HFF-Myc (cell line): ENCODE results near the gene LARGE1.

Source experiments
- DNase-seq: peaks from one replicate; pipeline ENCODE4 v3.0.0-alpha.2; 2011; ENCODE audit warnings: low read depth; ENCODE audit errors: extremely low read depth
- H3K4me3 ChIP-seq: replicated peaks from 2 replicates; pipeline ENCODE4 v1.5.1; 2011; ENCODE audit warnings: low read depth, mild to moderate bottlenecking, control low read depth, low read length
- CTCF ChIP-seq: IDR thresholded peaks from 2 replicates; pipeline ENCODE4 v1.5.1; 2012; ENCODE audit warnings: mild to moderate bottlenecking, low read depth, low read length, control low read depth; ENCODE audit errors: missing control alignments

The LARGE1 gene

GRCh38 chr22:33601062-33601461, 319.2 kb downstream of the LARGE1 start:
- no peak overlapping the region for H3K4me3 ChIP-seq
- no peak for TF ChIP-seq CTCF
- DNase-seq: no peak

- TF ChIP-seq CTCF: no peak
- no peak overlapping the region for H3K4me3 ChIP-seq
- no peak for DNase-seq
These were observed 319.7 kb downstream of the LARGE1 start for GRCh38 chr22:33600595-33600994.

GRCh38 chr22:33600113-33600512, 320.2 kb downstream of the LARGE1 start:
- no peak for TF ChIP-seq CTCF
- no peak for DNase-seq
- no peak overlapping the region for H3K4me3 ChIP-seq

GRCh38 chr22:33599596-33599995, 320.7 kb downstream of the LARGE1 start:
- no peak for TF ChIP-seq CTCF
- H3K4me3 ChIP-seq: no peak overlapping the region
- DNase-seq: no peak

- no peak for DNase-seq
- H3K4me3 ChIP-seq: no peak overlapping the region
- TF ChIP-seq CTCF: no peak
These were observed 321.5 kb downstream of the LARGE1 start for GRCh38 chr22:33598821-33599220.

GRCh38 chr22:33597274-33597985, 322.8 kb downstream of the LARGE1 start:
- DNase-seq: no peak
- TF ChIP-seq CTCF: no peak
- no peak overlapping the region for H3K4me3 ChIP-seq

GRCh38 chr22:33593818-33594217, 326.5 kb downstream of the LARGE1 start:
- DNase-seq: no peak
- no peak for TF ChIP-seq CTCF

More at GRCh38 chr22:33593818-33594217, 326.5 kb downstream of the LARGE1 start:
- no peak overlapping the region for H3K4me3 ChIP-seq
